PC-9 (cell line): ENCODE measurements around the gene HDAC1.

Source experiments
- CTCF ChIP-seq: fragments of 200-600 bp; sonication (generic); conservative IDR thresholded peaks from 2 replicates; pipeline ENCODE4 v1.6.1; 2017; ENCODE audit warnings: mixed run types, antibody characterized with exemption, mild to moderate bottlenecking, moderate library complexity
- EZH2 ChIP-seq: fragments of 200-600 bp; sonication (generic); IDR thresholded peaks from 2 replicates; pipeline ENCODE4 v1.8.0; 2017; ENCODE audit warnings: antibody characterized with exemption, low read depth

- no peak for TF ChIP-seq CTCF
- no peak for TF ChIP-seq EZH2
Measured at GRCh38 chr1:32250893-32251716, 40.8 kb upstream of the HDAC1 start, which contains the start of gene LCK.
